Left lung (tissue), 10 donors: ENCODE data around the gene RTKN2. TPM values are rescaled to one million over a fixed set of nuclear protein-coding genes. Genes with fewer than 3 reads are reported as not detected.

Experiments used
- ATAC-seq: fragments of 200-7000 bp; cut with Tn5 transposase; one replicate; pipeline ENCODE4 v1.9.1; 2020; ENCODE audit warnings: moderate library complexity
- DNase-seq, 4 donors: peaks; one replicate each; pipeline ENCODE4 v3.0.0-alpha.2; 2013 to 2020
- H3K27ac ChIP-seq, 2 donors: fragments of 200-600 bp; sonication (generic) in 1 of 2; one replicate each; pipeline versions ENCODE4 v1.5.0 to v1.8.0; 2020 to 2021
- H3K27me3 ChIP-seq, 2 donors: fragments of 200-600 bp; sonication (generic) in 1 of 2; one replicate each; pipeline versions ENCODE4 v1.5.0 to v1.8.0; 2020 to 2021
- H3K36me3 ChIP-seq, 2 donors: fragments of 200-600 bp; sonication (generic) in 1 of 2; one replicate each; pipeline versions ENCODE4 v1.5.0 to v1.8.0; 2020 to 2021
- H3K4me1 ChIP-seq, 2 donors: fragments of 200-600 bp; one replicate each; pipeline ENCODE4 v1.8.0; 2021
- H3K4me3 ChIP-seq, 2 donors: fragments of 200-600 bp; sonication (generic) in 1 of 2; one replicate each; pipeline versions ENCODE4 v1.5.0 to v1.8.0; 2020 to 2021; ENCODE audit warnings: mild to moderate bottlenecking in 1 of 2
- H3K9me3 ChIP-seq, 2 donors: fragments of 200-600 bp; sonication (generic) in 1 of 2; one replicate each; pipeline versions ENCODE4 v1.5.0 to v1.8.0; 2020 to 2021
- CTCF ChIP-seq, 2 donors: fragments of 200-600 bp; sonication (generic) in 1 of 2; IDR thresholded peaks; one replicate each; pipeline versions ENCODE4 v1.5.0 to v1.8.0; 2021; ENCODE audit warnings: antibody characterized with exemption in 2 of 2
- intact Hi-C, 2 donors: fragments of 100-400 bp; cut with DNase I; formaldehyde crosslinking; loops; one replicate each; pipeline versions ENCODE4 v1.11.2 to v1.14.2; 2022
- polyA plus RNA-seq, 6 donors: library from polyadenylated mRNA; unstranded; fragments of 120-200 nt; gene quantifications; one replicate each; pipeline ENCODE4 v1.2.1, GENCODE V29; 2013; ENCODE audit not compliant: insufficient read length in 6 of 6
- total RNA-seq, 2 donors: library from RNA; stranded (reverse); fragmentation: NEBNext Ultra II Directional; extraction: Animal tissue kit (Norgen Biotek cat#: 25700); gene quantifications; one replicate each; pipeline ENCODE4 v1.2.1, GENCODE V29; 2021
- donor health status: DM: no; HTN: yes; CAD: no.
- donor health status: DM: no; HTN: no; CAD: no.

The RTKN2 gene
- total and polyA plus RNA-seq, 8 donors, result 5.7 to 17.1 (median 11.2) TPM

DNA sequence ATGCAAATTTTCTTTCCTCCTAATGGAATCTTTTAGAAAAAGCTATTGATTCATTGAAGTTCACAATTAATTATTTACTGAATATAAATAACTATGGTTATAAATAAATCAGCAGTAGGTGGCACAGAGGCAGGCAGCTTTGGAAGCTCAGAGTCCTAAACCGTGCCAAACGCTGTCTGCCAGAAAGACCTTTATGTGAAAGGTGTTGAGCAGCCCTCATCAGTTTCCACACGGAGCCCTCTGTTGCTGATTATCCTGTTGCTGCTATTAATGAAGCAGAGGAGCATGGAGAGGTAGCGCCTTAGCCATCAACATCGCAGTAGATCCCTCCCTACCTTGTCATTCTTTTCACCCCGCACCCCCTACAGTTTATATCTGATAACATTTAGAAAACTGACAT is 51.0 kb downstream of the RTKN2 start:
- ATAC-seq, result no peak
- H3K4me1 ChIP-seq, result no peaks in the 10 kb centered on the region
- H3K4me3 ChIP-seq, result no peak overlapping the region
- DNase-seq, result no peak
- H3K36me3 ChIP-seq, result no peaks in the 10 kb centered on the region
- no peaks in the 10 kb centered on the region for H3K9me3 ChIP-seq
- intact Hi-C loops, result no loop called here
- TF ChIP-seq CTCF (IDR thresholded peaks at IDR 0.05), result no peak
- no peaks in the 10 kb centered on the region for H3K27me3 ChIP-seq
- H3K27ac ChIP-seq, result no peak overlapping the region

GRCh38 chr10:62214364-62214874 is 54.2 kb downstream of the RTKN2 start:
- H3K9me3 ChIP-seq, result no peaks in the 10 kb centered on the region
- H3K4me3 ChIP-seq, result no peak overlapping the region
- H3K27me3 ChIP-seq, result no peaks in the 10 kb centered on the region
- no peaks in the 10 kb centered on the region for H3K4me1 ChIP-seq
- intact Hi-C loops, result no loop called here
- no peak overlapping the region for H3K27ac ChIP-seq
- no peak for TF ChIP-seq CTCF (IDR thresholded peaks at IDR 0.05)
- DNase-seq, result no peak
- ATAC-seq, result no peak
- H3K36me3 ChIP-seq, result no peaks in the 10 kb centered on the region

- Histone ChIP-seq H3K27me3 (no peaks in the 10 kb centered on the region), H3K27ac (no peak overlapping the region), H3K4me1 (no peaks in the 10 kb centered on the region), H3K4me3 (no peak overlapping the region), H3K9me3 (no peaks in the 10 kb centered on the region), H3K36me3 (no peaks in the 10 kb centered on the region)
- no peak for TF ChIP-seq CTCF (IDR thresholded peaks at IDR 0.05)
- ATAC-seq (no peak), DNase-seq (no peak)
- intact Hi-C loops, result no loop called here
These were observed 62.8 kb downstream of the RTKN2 start for GRCh38 chr10:62205750-62206399.

- no peak for TF ChIP-seq CTCF (IDR thresholded peaks at IDR 0.05)
- no peaks in the 10 kb centered on the region for H3K4me1 ChIP-seq
- ATAC-seq (no peak), DNase-seq (no peak)
- H3K36me3 ChIP-seq, result no peaks in the 10 kb centered on the region
- intact Hi-C loops, result no loop called here
- no peak overlapping the region for H3K4me3 ChIP-seq
- H3K9me3 ChIP-seq, result no peaks in the 10 kb centered on the region
- no peaks in the 10 kb centered on the region for H3K27me3 ChIP-seq
- H3K27ac ChIP-seq, result no peak overlapping the region
These were observed 69.1 kb downstream of the RTKN2 start for GRCh38 chr10:62199584-62199983.

DNA sequence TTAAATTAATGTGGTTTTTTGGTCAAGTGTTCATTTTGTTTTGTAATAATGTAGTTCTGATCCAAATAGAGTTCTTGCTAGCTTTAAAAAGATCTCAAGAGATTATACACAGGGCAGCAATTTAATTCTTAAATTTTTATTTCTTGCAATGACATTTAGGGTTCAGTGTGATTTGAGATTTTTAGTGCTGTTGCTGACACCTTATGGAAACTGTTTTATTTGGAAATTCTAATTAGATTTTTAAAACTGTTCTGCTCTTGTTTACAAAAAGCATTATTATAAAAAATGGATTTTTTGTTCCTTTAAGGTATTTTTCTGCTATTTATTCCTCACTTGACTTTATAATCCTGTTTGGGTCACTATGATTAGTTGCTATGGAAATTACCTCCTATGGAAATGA is 72.1 kb downstream of the RTKN2 start:
- Histone ChIP-seq H3K9me3 (no peaks in the 10 kb centered on the region), H3K4me1 (no peaks in the 10 kb centered on the region), H3K36me3 (no peaks in the 10 kb centered on the region), H3K27ac (no peak overlapping the region), H3K4me3 (no peak overlapping the region), H3K27me3 (no peaks in the 10 kb centered on the region)
- intact Hi-C loops, result no loop called here
- DNase-seq (no peak), ATAC-seq (no peak)
- no peak for TF ChIP-seq CTCF (IDR thresholded peaks at IDR 0.05)
